B cell (primary cell): ENCODE data around the gene HYOU1. TPM values are rescaled to one million over a fixed set of nuclear protein-coding genes. Genes with fewer than 3 reads are reported as not detected.
A peak's percentile ranks its signal among the peaks of the same experiment; 100 is the strongest.

ENCODE experiments used
- ATAC-seq: fragments of 200-7000 bp; cut with Tn5 transposase; one replicate; pipeline ENCODE4 v1.10.0; 2021; ENCODE audit warnings: low read depth, mild to moderate bottlenecking, moderate number of reproducible peaks, moderate library complexity
- CTCF ChIA-PET: fragments of 350-600 bp; sonication (Branson Sonifier 250); formaldehyde crosslinking; loops from one replicate; lab custom pipeline; 2021; ENCODE audit warnings: antibody characterized with exemption, inconsistent platforms; lab: Charles Lee
- POLR2A ChIA-PET: fragments of 350-600 bp; sonication (Branson Sonifier 250); formaldehyde crosslinking; loops from one replicate; lab custom pipeline; 2021; ENCODE audit warnings: antibody characterized with exemption; lab: Charles Lee
- DNase-seq: peaks from one replicate; pipeline ENCODE4 v3.0.0; 2013
- H2AFZ ChIP-seq: 2 replicates; pipeline ENCODE4 v1.6.1; 2012; ENCODE audit warnings: mild to moderate bottlenecking, low read depth, low read length; ENCODE audit not compliant: insufficient read depth, poor library complexity, severe bottlenecking
- H3K27ac ChIP-seq, 2 donors: 1 replicate in 1 of 2; 2 replicates in 1 of 2; pipeline ENCODE4 v1.5.1; 2012 to 2013; ENCODE audit warnings: low read length in 2 of 2, mild to moderate bottlenecking in 2 of 2, moderate library complexity in 1 of 2
- H3K27me3 ChIP-seq, 4 experiments: fragments of 200-600 bp in 1 of 4; sonication (generic) in 1 of 4; replicated peaks in 1 of 4; 1 replicate in 2 of 4; 2 replicates in 2 of 4; pipeline versions ENCODE4 v1.6.1 to v1.7.0; 2013 to 2016; ENCODE audit warnings: low read length in 3 of 4, mild to moderate bottlenecking in 2 of 4, mixed read lengths in 1 of 4, moderate library complexity in 1 of 4; ENCODE audit not compliant: insufficient read depth in 4 of 4, control insufficient read depth in 3 of 4; ENCODE audit errors: control extremely low read depth in 1 of 4
- H3K36me3 ChIP-seq, 2 experiments: replicated peaks in 1 of 2; 1 replicate in 1 of 2; 2 replicates in 1 of 2; pipeline versions ENCODE4 v1.6.1 to v1.7.1; 2013; ENCODE audit warnings: low read length in 1 of 2; ENCODE audit not compliant: insufficient read depth in 2 of 2, control insufficient read depth in 1 of 2; ENCODE audit errors: control extremely low read depth in 1 of 2, extremely low read depth in 1 of 2
- H3K4me1 ChIP-seq, 2 donors: fragments of 200-600 bp in 1 of 2; sonication (generic) in 1 of 2; 1 replicate in 1 of 2; 2 replicates in 1 of 2; pipeline versions ENCODE4 v1.5.1 to v1.6.1; 2013 to 2017; ENCODE audit warnings: low read length in 2 of 2; ENCODE audit not compliant: control insufficient read depth in 2 of 2, insufficient read depth in 2 of 2
- H3K4me2 ChIP-seq: replicated peaks from 2 replicates; pipeline ENCODE3; 2012; ENCODE audit warnings: mild to moderate bottlenecking, low read depth, low read length; ENCODE audit not compliant: poor library complexity, severe bottlenecking
- H3K4me3 ChIP-seq, 5 experiments: fragments of 200-600 bp in 1 of 5; sonication (generic) in 1 of 5; 1 replicate in 3 of 5; 2 replicates in 2 of 5; pipeline versions ENCODE4 v1.5.1 to v1.7.0; 2011 to 2016; ENCODE audit warnings: low read length in 4 of 5, mild to moderate bottlenecking in 4 of 5, low read depth in 2 of 5, control low read depth in 1 of 5, moderate library complexity in 1 of 5; ENCODE audit not compliant: insufficient read depth in 1 of 5; ENCODE audit errors: control extremely low read depth in 1 of 5, extremely low read depth in 1 of 5
- H3K79me2 ChIP-seq: fragments of 200-600 bp; sonication (generic); one replicate; pipeline ENCODE4 v1.6.0; 2016; ENCODE audit warnings: low read length; ENCODE audit not compliant: control insufficient read depth, insufficient read depth
- H3K9ac ChIP-seq: fragments of 200-600 bp; sonication (generic); 2 replicates; pipeline ENCODE4 v1.6.1; 2017; ENCODE audit warnings: mild to moderate bottlenecking, low read length, moderate library complexity
- H3K9me3 ChIP-seq, 3 donors: one replicate each; pipeline versions ENCODE4 v1.6.1 to v1.7.1; 2013; ENCODE audit warnings: low read length in 2 of 3; ENCODE audit not compliant: control insufficient read depth in 2 of 3, insufficient read depth in 1 of 3; ENCODE audit errors: control extremely low read depth in 1 of 3
- H4K20me1 ChIP-seq: 2 replicates; pipeline ENCODE4 v1.6.0; 2012; ENCODE audit warnings: mild to moderate bottlenecking, low read length; ENCODE audit not compliant: insufficient read depth, control insufficient read depth, poor library complexity, severe bottlenecking
- H3K27ac Mint-ChIP-seq: one replicate; pipeline ENCODE4 v1.8.0; 2021; ENCODE audit warnings: mixed read lengths
- H3K27me3 Mint-ChIP-seq: one replicate; pipeline ENCODE4 v1.8.0; 2021; ENCODE audit warnings: mixed read lengths
- H3K4me1 Mint-ChIP-seq: one replicate; pipeline ENCODE4 v1.8.0; 2021; ENCODE audit warnings: mixed read lengths
- H3K4me3 Mint-ChIP-seq: one replicate; pipeline ENCODE4 v1.8.0; 2021; ENCODE audit warnings: mixed read lengths
- H3K9me3 Mint-ChIP-seq: one replicate; pipeline ENCODE4 v1.8.0; 2022; ENCODE audit warnings: mixed read lengths; ENCODE audit not compliant: insufficient read depth
- CTCF ChIP-seq: fragments of 200-600 bp; IDR thresholded peaks from one replicate; pipeline ENCODE4 v1.8.0; 2022; ENCODE audit warnings: antibody characterized with exemption, mild to moderate bottlenecking
- EZH2 ChIP-seq: IDR thresholded peaks from 2 replicates; pipeline ENCODE4 v1.6.1; 2012; ENCODE audit warnings: borderline replicate concordance, low read depth, mild to moderate bottlenecking, moderate library complexity, low read length; ENCODE audit not compliant: insufficient read depth, poor library complexity, severe bottlenecking
- WGBS: methylation state at CpG from one replicate; pipeline ENCODE4 v1.1.5; 2013; ENCODE audit warnings: missing lambda C conversion rate; ENCODE audit not compliant: insufficient coverage; 5-methylcytosine and 5-hydroxymethylcytosine counted together
- intact Hi-C: fragments of 100-400 bp; cut with micrococcal nuclease; formaldehyde crosslinking; loops from one replicate; pipeline ENCODE4 v1.10.0; 2022
- polyA plus RNA-seq: library from polyadenylated mRNA; depleted of rRNA; stranded (reverse); fragments of >200 nt; gene quantifications from 2 replicates; pipeline ENCODE4 v1.2.3, GENCODE V29; 2012
- total RNA-seq, 2 donors: library from RNA; stranded (reverse); fragments of 120-200 nt in 1 of 2; gene quantifications; 1 replicate in 1 of 2; 2 replicates in 1 of 2; pipeline versions ENCODE4 v1.2.3 to v1.2.4, GENCODE V29; 2013 to 2022

The HYOU1 gene
- total and polyA plus RNA-seq, 2 donors (not counting 1 experiment from before 2014, with no cell fraction given): 38.5 to 48.7 TPM

- Mint-ChIP-seq H3K4me3 (peak overlapping the region; percentile 92), H3K27ac (peak overlapping the region; percentile 23), H3K9me3 (no peaks in the 10 kb centered on the region), H3K4me1 (peaks cover 20% of the 10 kb centered on the region), H3K27me3 (no peaks in the 10 kb centered on the region)
- ChIA-PET POLR2A (interaction anchor here (0.9 to 1.5 kb wide), 3 partner anchors 11 to 72 kb away, joined by 3 to 5 read pairs (median 3); partner anchors contain the start of genes DPAGT1, RPS25 and TRAPPC4), CTCF (interaction anchor here (1.1 to 3.2 kb wide), 4 partner anchors 11 to 56 kb away, joined by 3 to 14 read pairs (median 4); partner anchors contain the start of genes RPS25 and TRAPPC4)
- Histone ChIP-seq H3K27ac (peak overlapping the region in 1 of 2 donors; percentile 74), H3K9ac (peak overlapping the region; percentile 85), H3K4me3 (peak overlapping the region in 4 of 5 experiments; percentile 80 to 89 (median 86)), H3K4me1 (peaks cover 4 to 10% of the 10 kb centered on the region in 2 donors), H3K27me3 (no peaks in the 10 kb centered on the region), H2AFZ (peak overlapping the region; percentile 98), H3K36me3 (peaks cover 0 to 11% of the 10 kb centered on the region in 2 experiments), H3K79me2 (peaks cover 16% of the 10 kb centered on the region), H3K9me3 (no peaks in the 10 kb centered on the region), H4K20me1 (no peaks in the 10 kb centered on the region), H3K4me2 (peak overlapping the region; percentile 92)
- TF ChIP-seq EZH2 (no peak), CTCF (no peak)
- ATAC-seq (no peak), DNase-seq (no peak)
- intact Hi-C loops: loop anchor here (1.0 kb wide), 6 partner anchors 12 to 91 kb away; partner anchors contain the start of genes CENATAC, HINFP, HYOU1 and RPS25
- WGBS: 11% methylated on average over 13 of the region's 13 CpGs
Measured at GRCh38 chr11:119030029-119030328, 27.0 kb downstream of the HYOU1 start.

- Mint-ChIP-seq H3K4me1 (peaks cover 20% of the 10 kb centered on the region), H3K27me3 (no peaks in the 10 kb centered on the region), H3K27ac (peak overlapping the region; percentile 32), H3K4me3 (peak overlapping the region; percentile 92), H3K9me3 (no peaks in the 10 kb centered on the region)
- Histone ChIP-seq H4K20me1 (no peaks in the 10 kb centered on the region), H3K27ac (peak overlapping the region in 1 of 2 donors; percentile 74), H3K9ac (no peak overlapping the region), H3K36me3 (peaks cover 0 to 16% of the 10 kb centered on the region in 2 experiments), H3K4me2 (peak overlapping the region; percentile 92), H3K4me3 (peak overlapping the region in 2 of 5 experiments; percentile 86 to 89), H3K27me3 (no peaks in the 10 kb centered on the region), H3K79me2 (peaks cover 16% of the 10 kb centered on the region), H3K9me3 (no peaks in the 10 kb centered on the region), H3K4me1 (peaks cover 4 to 10% of the 10 kb centered on the region in 2 donors), H2AFZ (peak overlapping the region; percentile 98)
- no peak for TF ChIP-seq EZH2
- no peak for TF ChIP-seq CTCF
- CTCF ChIA-PET: interaction anchor here (1.1 to 3.2 kb wide), 4 partner anchors 10 to 56 kb away, joined by 3 to 14 read pairs (median 4); partner anchors contain the start of genes RPS25 and TRAPPC4
- intact Hi-C loops: loop anchor here (1.0 kb wide), 6 partner anchors 11 to 92 kb away; partner anchors contain the start of genes CENATAC, HINFP, HYOU1 and RPS25
- ATAC-seq (no peak), DNase-seq (no peak)
- WGBS: 56% methylated on average over 6 of the region's 10 CpGs
- POLR2A ChIA-PET: interaction anchor here (1.4 to 1.5 kb wide), 2 partner anchors 10 to 12 kb away, joined by 3 to 5 read pairs; partner anchors contain the start of genes RPS25 and TRAPPC4
Measured at GRCh38 chr11:119029340-119030028, 27.5 kb downstream of the HYOU1 start.
